Measurements from ENCODE around the gene GLB1L2.

Gene GLB1L2

GRCh38 chr11:134406264-134407185, 74.7 kb downstream of the GLB1L2 start:
- no peak for DNase-seq

GRCh38 chr11:134407321-134407828, 75.6 kb downstream of the GLB1L2 start:
- DNase-seq: no peak

- DNase-seq: no peak
These were observed 76.1 kb downstream of the GLB1L2 start for GRCh38 chr11:134407923-134408322.

GRCh38 chr11:134409552-134410429, 78.0 kb downstream of the GLB1L2 start:
- no peak for DNase-seq

- DNase-seq: no peak
These were observed 79.0 kb downstream of the GLB1L2 start for GRCh38 chr11:134410766-134411165.

GRCh38 chr11:134412203-134413042, 80.6 kb downstream of the GLB1L2 start, which contains the start of gene B3GAT1:
TSS of gene B3GAT1 (minus strand) at chr11:134412242. CDS start at chr11:134387659, 24,583 bp downstream.
- peak; percentile 15 for DNase-seq

- no peak for DNase-seq
These were observed 81.4 kb downstream of the GLB1L2 start for GRCh38 chr11:134413043-134413825.

GRCh38 chr11:134413826-134414731, 82.3 kb downstream of the GLB1L2 start:
- no peak for DNase-seq

- no peak for DNase-seq
These were observed 83.3 kb downstream of the GLB1L2 start for GRCh38 chr11:134414766-134415765.

GRCh38 chr11:134416726-134417125, 84.9 kb downstream of the GLB1L2 start:
- DNase-seq: no peak

GRCh38 chr11:134417871-134418840, 86.4 kb downstream of the GLB1L2 start:
- no peak for DNase-seq

- no peak for DNase-seq
These were observed 91.3 kb downstream of the GLB1L2 start for GRCh38 chr11:134423106-134423505.

- no peak for DNase-seq
These were observed 93.6 kb downstream of the GLB1L2 start for GRCh38 chr11:134425413-134425812.
